ENCODE measurements around the gene NRF1. TPM values are rescaled to one million over a fixed set of nuclear protein-coding genes. Genes with fewer than 3 reads are reported as not detected.

NRF1 gene
- total and polyA plus RNA-seq, 2 of the 8 experiments (the other 6 are each of a cell fraction or from before 2014, with no cell fraction given), result 18.2 to 21.4 TPM

DNA sequence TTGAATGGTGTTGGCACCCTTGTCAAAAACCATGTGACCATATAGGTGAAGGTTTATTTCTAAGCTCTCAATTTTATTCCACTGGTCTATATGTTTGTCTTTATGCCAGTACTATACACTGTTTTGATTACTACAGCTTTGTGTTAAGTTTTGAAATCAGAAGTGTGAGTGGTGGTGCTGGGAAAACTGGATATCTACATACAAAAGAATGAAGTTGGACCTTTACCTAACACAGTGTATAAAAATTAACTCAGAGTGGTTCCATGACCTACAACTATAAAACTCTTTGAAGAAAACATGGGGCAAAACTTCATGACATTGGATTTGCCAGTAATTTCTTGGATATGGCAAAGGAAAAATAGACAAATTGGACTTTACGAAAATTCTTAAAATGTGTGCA, 112.2 kb downstream of the NRF1 start:
- no peak overlapping the region for H4K5ac ChIP-seq (ENCODE audit: insufficient read length, low read depth, low read length)
- H2BK5ac ChIP-seq (ENCODE audit: low read depth, low read length), result no peak overlapping the region
- H2BK12ac ChIP-seq (ENCODE audit: low read depth, low read length), result no peak overlapping the region
- no peak overlapping the region for H3K4me2 ChIP-seq (ENCODE audit: insufficient read depth in 1 of 2, low read depth in 2 of 2, low read length in 2 of 2)
- H4K20me1 ChIP-seq (replicated peaks in 1 of 2; ENCODE audit: control insufficient read depth in 1 of 2, insufficient read depth in 2 of 2, low read length in 2 of 2), result peaks cover 0 to 1% of the 10 kb centered on the region in 2 experiments
- no peak overlapping the region for H3K23ac ChIP-seq (ENCODE audit: insufficient read length)
- H3K4me1 ChIP-seq (replicated peaks in 1 of 4; ENCODE audit: control insufficient read depth in 3 of 4, insufficient read depth in 4 of 4, low read length in 3 of 4), result no peaks in the 10 kb centered on the region
- ChIA-PET CTCF (ENCODE audit: partially characterized antibody) (interaction anchor here (1.4 kb wide), 1 partner anchor 289 kb away, joined by 3 read pairs; the partner anchor contains the start of gene STRIP2), POLR2A (ENCODE audit: partially characterized antibody) (no interaction called here)
- WGBS, 2 experiments (ENCODE audit: extremely low coverage in 1 of 2, insufficient coverage in 1 of 2, insufficient read length in 1 of 2, insufficient replicate concordance in 2 of 2, low coverage in 1 of 2, low lambda C conversion rate in 2 of 2, missing lambda C conversion rate in 1 of 2), result 95% methylated on average over 1 of the region's 1 CpG; no CpG with 5 or more reads in 1 of the 2 experiments
- no peaks in the 10 kb centered on the region; the same call in 1 of the 2 replicates for H3K23me2 ChIP-seq (ENCODE audit: low read depth, low read length)
- no peaks in the 10 kb centered on the region for H3K27me3 ChIP-seq (replicated peaks in 1 of 4; ENCODE audit: control insufficient read depth in 3 of 4, extremely low read depth in 1 of 4, insufficient read depth in 3 of 4, low read length in 3 of 4)
- H3K14ac ChIP-seq (ENCODE audit: insufficient read length), result no peak overlapping the region
- H3K56ac ChIP-seq (replicated peaks; ENCODE audit: insufficient read length, low read depth, low read length), result no peak overlapping the region
- no peaks in the 10 kb centered on the region for H3K9me3 ChIP-seq (ENCODE audit: insufficient read depth in 2 of 2, low read depth in 1 of 2, low read length in 1 of 2)
- H4K91ac ChIP-seq (replicated peaks; ENCODE audit: insufficient read length, low read length), result no peak overlapping the region
- no peak overlapping the region for H2BK20ac ChIP-seq (ENCODE audit: low read length)
- H3K18ac ChIP-seq (ENCODE audit: extremely low read depth, low read length), result no peak overlapping the region
- H3K27ac ChIP-seq (ENCODE audit: low read depth, low read length), result no peak overlapping the region
- H3K4me3 ChIP-seq (ENCODE audit: extremely low read depth in 1 of 4, insufficient read depth in 2 of 4, low read depth in 3 of 4, low read length in 4 of 4), result no peak overlapping the region
- peaks cover 0 to 46% (median 21%) of the 10 kb centered on the region in 4 experiments; a peak in 7 of 8 replicates for H3K36me3 ChIP-seq (ENCODE audit: control insufficient read depth in 2 of 4, insufficient read depth in 4 of 4, low read length in 3 of 4)
- no peak overlapping the region for H2AK5ac ChIP-seq (ENCODE audit: low read depth, low read length)
- H3K9ac ChIP-seq (replicated peaks in 1 of 4; ENCODE audit: extremely low read depth in 1 of 4, low read depth in 3 of 4, low read length in 3 of 4), result no peak overlapping the region
- no peak overlapping the region for H2AFZ ChIP-seq (ENCODE audit: low read length)
- DNase-seq (ENCODE audit: low read depth in 1 of 2, low spot score in 2 of 2) (no peak), FAIRE-seq (no peak)
- H3K4ac ChIP-seq (replicated peaks; ENCODE audit: insufficient read length, low read depth, low read length), result no peak overlapping the region
- no peaks in the 10 kb centered on the region; the same call in 1 of the 2 replicates for H3K79me1 ChIP-seq (ENCODE audit: low read depth, low read length)
- H3K79me2 ChIP-seq (ENCODE audit: control insufficient read depth in 1 of 2, insufficient read depth in 2 of 2, low read length in 2 of 2), result no peaks in the 10 kb centered on the region
- no peak overlapping the region for H4K8ac ChIP-seq (ENCODE audit: extremely low read depth, insufficient read depth, low read length)
- no peak overlapping the region for H2BK120ac ChIP-seq (replicated peaks; ENCODE audit: low read depth, low read length)
- no peak overlapping the region for H2BK15ac ChIP-seq (ENCODE audit: low read length)
- no peak for TF ChIP-seq SIRT6 (IDR thresholded peaks at IDR 0.05; ENCODE audit: low read length)
- TF ChIP-seq EZH2 (IDR thresholded peaks at IDR 0.05; ENCODE audit: low read depth, low read length, severe bottlenecking), result no peak
- TF ChIP-seq RAD21 (IDR thresholded peaks at IDR 0.05 in 1 of 2, conservative IDR thresholded peaks at IDR 0.05 in 1 of 2; ENCODE audit: low read depth in 2 of 2, low read length in 2 of 2), result no peak
- no peak for TF ChIP-seq SIN3A (conservative IDR thresholded peaks at IDR 0.05 in 1 of 2, IDR thresholded peaks at IDR 0.05 in 1 of 2; ENCODE audit: low read depth in 1 of 2, low read length in 2 of 2)
- no peak for TF ChIP-seq MAX (IDR thresholded peaks at IDR 0.05)
- TF ChIP-seq NANOG (IDR thresholded peaks at IDR 0.05; ENCODE audit: insufficient read depth, low read depth, low read length, poor library complexity, severe bottlenecking), result no peak
- no peak for TF ChIP-seq GABPA (IDR thresholded peaks at IDR 0.05; ENCODE audit: borderline replicate concordance, insufficient read depth, low read length)
- TF ChIP-seq RXRA (IDR thresholded peaks at IDR 0.05; ENCODE audit: insufficient read depth, low read depth, low read length), result no peak
- TF ChIP-seq EP300 (IDR thresholded peaks at IDR 0.05; ENCODE audit: borderline replicate concordance in 1 of 2, low read depth in 2 of 2, low read length in 2 of 2), result no peak
